A673 (cell line): ENCODE data around the gene TRMT2B.

ENCODE experiments used
- CTCF ChIP-seq: fragments of 300-800, 200-600 bp; sonication (generic); conservative IDR thresholded peaks from 2 replicates; pipeline ENCODE4 v1.5.1; 2017; ENCODE audit warnings: low read depth, mild to moderate bottlenecking, antibody characterized with exemption, low read length, moderate library complexity, mixed read lengths
- EZH2 ChIP-seq: fragments of 200-600 bp; sonication (generic); IDR thresholded peaks from 2 replicates; pipeline ENCODE4 v1.6.1; 2017; ENCODE audit warnings: borderline replicate concordance, low read depth, mild to moderate bottlenecking, mixed read lengths, antibody characterized with exemption, low read length; ENCODE audit not compliant: poor library complexity, severe bottlenecking

GRCh38 chrX:101051153-101051548 lies 760 bp downstream of the TRMT2B start:
- TF ChIP-seq CTCF: no peak
- TF ChIP-seq EZH2: no peak
